AG09309 (cell line): ENCODE measurements around the gene OMP.

Experiments
- DNase-seq: peaks from one replicate; pipeline ENCODE4 v3.0.0-alpha.2; 2010; ENCODE audit warnings: low read depth
- H3K4me3 ChIP-seq: 2 replicates; pipeline ENCODE4 v1.5.1; 2011; ENCODE audit warnings: mild to moderate bottlenecking, low read depth, low read length, moderate library complexity; ENCODE audit not compliant: control insufficient read depth
- TF ChIP-seq, protein P1 (sequence below): IDR thresholded peaks from 2 replicates; pipeline ENCODE4 v1.5.1; 2011; ENCODE audit warnings: mild to moderate bottlenecking, low read depth, low read length, inconsistent platforms; ENCODE audit not compliant: insufficient read depth, control insufficient read depth; ENCODE audit errors: missing control alignments

OMP gene

DNA sequence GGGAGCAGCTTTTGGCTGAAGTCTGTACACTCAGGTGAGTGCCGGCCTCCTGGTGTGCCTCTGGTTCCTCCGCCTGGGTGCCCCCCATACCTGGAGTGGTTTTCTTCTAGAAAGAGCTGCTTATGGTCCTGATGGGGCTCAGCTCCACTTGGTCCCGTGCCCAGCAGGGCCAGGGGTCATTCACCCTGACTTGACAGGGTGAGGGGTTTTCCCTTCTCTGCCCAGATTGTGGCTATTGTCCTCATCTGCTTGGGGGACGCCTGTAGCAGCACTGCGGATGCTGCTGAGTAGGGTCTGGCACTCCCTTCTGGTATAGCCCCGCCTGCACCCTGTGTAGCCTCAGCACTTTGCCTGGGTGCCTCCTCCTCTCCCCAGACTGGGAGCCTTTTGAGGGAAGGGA is 8.2 kb downstream of the OMP start:
- TF ChIP-seq, protein P1, sequence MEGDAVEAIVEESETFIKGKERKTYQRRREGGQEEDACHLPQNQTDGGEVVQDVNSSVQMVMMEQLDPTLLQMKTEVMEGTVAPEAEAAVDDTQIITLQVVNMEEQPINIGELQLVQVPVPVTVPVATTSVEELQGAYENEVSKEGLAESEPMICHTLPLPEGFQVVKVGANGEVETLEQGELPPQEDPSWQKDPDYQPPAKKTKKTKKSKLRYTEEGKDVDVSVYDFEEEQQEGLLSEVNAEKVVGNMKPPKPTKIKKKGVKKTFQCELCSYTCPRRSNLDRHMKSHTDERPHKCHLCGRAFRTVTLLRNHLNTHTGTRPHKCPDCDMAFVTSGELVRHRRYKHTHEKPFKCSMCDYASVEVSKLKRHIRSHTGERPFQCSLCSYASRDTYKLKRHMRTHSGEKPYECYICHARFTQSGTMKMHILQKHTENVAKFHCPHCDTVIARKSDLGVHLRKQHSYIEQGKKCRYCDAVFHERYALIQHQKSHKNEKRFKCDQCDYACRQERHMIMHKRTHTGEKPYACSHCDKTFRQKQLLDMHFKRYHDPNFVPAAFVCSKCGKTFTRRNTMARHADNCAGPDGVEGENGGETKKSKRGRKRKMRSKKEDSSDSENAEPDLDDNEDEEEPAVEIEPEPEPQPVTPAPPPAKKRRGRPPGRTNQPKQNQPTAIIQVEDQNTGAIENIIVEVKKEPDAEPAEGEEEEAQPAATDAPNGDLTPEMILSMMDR: no peak
- no peak overlapping the region for H3K4me3 ChIP-seq
- DNase-seq: no peak

DNA sequence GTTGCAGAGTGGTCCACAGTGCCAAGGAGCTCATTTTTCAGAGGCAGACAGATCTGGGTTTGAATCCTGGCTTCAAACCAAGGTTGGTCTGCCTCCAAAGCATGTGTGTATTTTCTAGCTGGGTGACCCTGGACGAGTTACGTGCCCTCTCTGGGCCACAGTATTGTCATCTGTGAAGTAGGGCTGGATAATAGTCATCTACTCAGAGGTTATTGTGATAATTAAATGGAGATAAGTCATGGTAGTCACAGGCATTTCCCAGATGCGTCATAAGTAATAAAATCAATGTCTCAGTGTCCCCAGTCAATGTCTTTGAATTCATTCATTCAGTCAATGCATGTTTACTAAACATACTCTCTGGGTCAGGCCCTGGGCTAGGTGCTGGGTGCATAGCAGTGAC is 8.6 kb downstream of the OMP start:
- no peak for DNase-seq
- no peak overlapping the region for H3K4me3 ChIP-seq
- TF ChIP-seq, protein P1: no peak

DNA sequence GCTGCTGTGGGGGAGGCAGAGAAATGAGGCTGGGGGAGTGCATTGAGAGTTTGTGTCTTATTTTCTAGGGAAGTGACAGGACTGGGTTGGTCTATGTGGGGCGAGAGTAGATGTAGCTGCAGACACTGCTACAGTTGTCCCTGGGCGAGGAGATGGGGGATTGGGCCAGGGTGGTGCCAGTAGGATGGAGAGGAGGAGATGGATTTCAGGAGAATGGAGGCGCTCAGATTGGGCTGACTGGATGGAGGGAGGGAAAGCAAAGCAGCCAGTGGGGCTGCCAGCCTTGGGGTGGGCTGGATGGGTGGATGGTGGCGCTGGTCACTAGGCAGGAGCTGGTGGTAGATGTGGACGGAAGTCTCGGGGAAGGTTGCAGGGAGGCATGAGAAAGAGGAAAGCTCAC is 9.3 kb downstream of the OMP start:
- TF ChIP-seq, protein P1: no peak

DNA sequence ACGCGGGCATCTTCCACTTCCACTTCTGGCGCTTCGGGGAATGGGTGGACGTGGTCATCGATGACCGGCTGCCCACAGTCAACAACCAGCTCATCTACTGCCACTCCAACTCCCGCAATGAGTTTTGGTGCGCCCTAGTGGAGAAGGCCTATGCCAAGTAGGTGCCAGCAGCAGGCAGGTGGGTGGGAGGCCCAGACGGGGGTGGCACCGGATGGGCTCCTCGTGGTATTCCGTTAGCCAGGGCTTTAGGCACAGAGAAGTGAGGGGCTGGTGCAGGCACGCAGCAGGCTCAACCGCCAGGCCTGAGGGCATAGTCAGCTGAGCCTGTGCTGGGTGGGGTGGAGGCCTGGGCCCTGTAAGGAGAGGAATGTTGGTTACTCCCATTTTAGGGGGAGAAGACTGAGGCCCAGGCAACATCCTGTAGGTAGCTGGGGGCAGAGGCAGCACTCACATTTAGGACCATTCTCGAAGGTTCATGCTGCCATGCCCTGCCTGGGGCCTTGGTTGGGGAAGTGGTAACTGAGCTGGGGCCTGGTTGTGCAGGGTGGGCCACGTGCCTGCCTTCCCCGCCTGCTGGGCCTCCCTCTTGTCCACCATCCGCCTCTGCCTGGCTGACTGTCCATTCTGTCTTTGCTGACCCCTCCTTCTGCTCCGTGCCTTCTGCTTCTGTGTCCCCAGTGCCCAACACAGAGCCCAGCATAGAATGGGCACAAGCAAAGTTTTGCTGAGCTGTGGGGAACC is 10.2 kb downstream of the OMP start:
- no peak overlapping the region for H3K4me3 ChIP-seq
- no peak for DNase-seq
- TF ChIP-seq, protein P1: no peak

More for the DNA sequence above, 9.3 kb downstream of the OMP start:
- H3K4me3 ChIP-seq: no peak overlapping the region
- DNase-seq: no peak

DNA sequence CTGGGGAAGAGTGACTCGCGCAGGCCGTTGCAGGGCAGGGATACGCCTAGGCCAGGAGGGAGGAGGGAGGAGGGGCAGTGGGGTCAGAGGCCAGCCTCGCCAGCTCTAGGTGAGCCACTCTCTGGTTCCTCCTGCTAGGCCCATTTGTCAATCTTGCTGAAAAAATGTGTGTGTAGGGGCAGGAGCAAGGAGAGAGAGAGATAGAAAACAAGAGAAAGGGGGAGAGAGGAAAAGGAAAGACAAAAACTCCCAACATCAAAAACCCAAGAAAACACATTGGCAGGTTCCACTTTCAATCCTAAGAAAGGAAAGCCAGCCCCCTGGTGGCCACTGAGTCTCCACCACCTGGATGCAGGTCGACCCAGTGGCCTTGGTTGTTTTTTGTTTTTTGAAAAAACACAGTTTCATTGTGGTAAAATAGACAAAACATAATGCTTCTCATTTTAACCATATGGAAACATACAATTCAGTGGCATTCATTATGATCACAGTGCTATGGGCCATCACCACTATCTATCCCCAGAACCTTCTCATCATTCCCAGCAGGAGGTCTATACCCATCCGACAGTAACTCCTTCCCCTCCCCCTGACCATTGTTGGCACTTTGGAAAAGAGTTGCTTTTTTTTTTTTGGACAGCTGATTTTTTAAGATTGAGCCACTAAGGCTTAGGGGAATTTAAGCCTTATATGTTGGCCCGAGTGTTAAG is 10.9 kb downstream of the OMP start:
- DNase-seq: no peak
- TF ChIP-seq, protein P1: peak; percentile 74

DNA sequence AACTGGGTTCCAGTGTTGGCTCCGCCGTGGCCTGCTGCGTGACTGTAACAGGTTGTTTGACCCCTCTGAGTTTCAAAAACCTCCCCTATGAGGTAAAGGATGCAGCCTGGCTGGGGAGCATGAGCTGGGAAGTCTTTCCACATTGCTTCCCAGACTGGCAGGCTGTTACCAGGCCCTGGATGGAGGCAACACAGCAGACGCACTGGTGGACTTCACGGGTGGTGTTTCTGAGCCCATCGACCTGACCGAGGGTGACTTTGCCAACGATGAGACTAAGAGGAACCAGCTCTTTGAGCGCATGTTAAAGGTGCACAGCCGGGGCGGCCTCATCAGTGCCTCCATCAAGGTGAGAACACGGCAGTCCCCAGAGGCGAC is 11.4 kb downstream of the OMP start:
- no peak for DNase-seq
- TF ChIP-seq, protein P1: no peak
- H3K4me3 ChIP-seq: no peak overlapping the region

More for the DNA sequence above, 10.9 kb downstream of the OMP start:
- H3K4me3 ChIP-seq: no peak overlapping the region
